Measurements from ENCODE around the gene CEP152.

The CEP152 gene

GRCh38 chr15:48806151-48806550, 4.7 kb downstream of the CEP152 start:
- DNase-seq (ENCODE audit: low read depth) = no peak
- TF ChIP-seq, protein P1, sequence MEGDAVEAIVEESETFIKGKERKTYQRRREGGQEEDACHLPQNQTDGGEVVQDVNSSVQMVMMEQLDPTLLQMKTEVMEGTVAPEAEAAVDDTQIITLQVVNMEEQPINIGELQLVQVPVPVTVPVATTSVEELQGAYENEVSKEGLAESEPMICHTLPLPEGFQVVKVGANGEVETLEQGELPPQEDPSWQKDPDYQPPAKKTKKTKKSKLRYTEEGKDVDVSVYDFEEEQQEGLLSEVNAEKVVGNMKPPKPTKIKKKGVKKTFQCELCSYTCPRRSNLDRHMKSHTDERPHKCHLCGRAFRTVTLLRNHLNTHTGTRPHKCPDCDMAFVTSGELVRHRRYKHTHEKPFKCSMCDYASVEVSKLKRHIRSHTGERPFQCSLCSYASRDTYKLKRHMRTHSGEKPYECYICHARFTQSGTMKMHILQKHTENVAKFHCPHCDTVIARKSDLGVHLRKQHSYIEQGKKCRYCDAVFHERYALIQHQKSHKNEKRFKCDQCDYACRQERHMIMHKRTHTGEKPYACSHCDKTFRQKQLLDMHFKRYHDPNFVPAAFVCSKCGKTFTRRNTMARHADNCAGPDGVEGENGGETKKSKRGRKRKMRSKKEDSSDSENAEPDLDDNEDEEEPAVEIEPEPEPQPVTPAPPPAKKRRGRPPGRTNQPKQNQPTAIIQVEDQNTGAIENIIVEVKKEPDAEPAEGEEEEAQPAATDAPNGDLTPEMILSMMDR (IDR thresholded peaks at IDR 0.05; ENCODE audit: low read depth, low read length, missing control alignments) = no peak
- no peak overlapping the region for H3K4me3 ChIP-seq (ENCODE audit: low read depth, low read length)

- no peak for DNase-seq (ENCODE audit: low read depth)
- H3K4me3 ChIP-seq (ENCODE audit: low read depth, low read length) = no peak overlapping the region
- TF ChIP-seq, protein P1 (IDR thresholded peaks at IDR 0.05; ENCODE audit: low read depth, low read length, missing control alignments) = no peak
These were observed 5.3 kb downstream of the CEP152 start for GRCh38 chr15:48805591-48805990.

GRCh38 chr15:48803877-48804276, 7.0 kb downstream of the CEP152 start:
- no peak overlapping the region for H3K4me3 ChIP-seq (ENCODE audit: low read depth, low read length)
- DNase-seq (ENCODE audit: low read depth) = no peak
- TF ChIP-seq, protein P1 (IDR thresholded peaks at IDR 0.05; ENCODE audit: low read depth, low read length, missing control alignments) = no peak

- TF ChIP-seq, protein P1 (IDR thresholded peaks at IDR 0.05; ENCODE audit: low read depth, low read length, missing control alignments) = no peak
- DNase-seq (ENCODE audit: low read depth) = no peak
- H3K4me3 ChIP-seq (ENCODE audit: low read depth, low read length) = no peak overlapping the region
These were observed 8.0 kb downstream of the CEP152 start for GRCh38 chr15:48802867-48803266.

- no peak for DNase-seq (ENCODE audit: low read depth)
- TF ChIP-seq, protein P1 (IDR thresholded peaks at IDR 0.05; ENCODE audit: low read depth, low read length, missing control alignments) = no peak
- H3K4me3 ChIP-seq (ENCODE audit: low read depth, low read length) = no peak overlapping the region
These were observed 8.6 kb downstream of the CEP152 start for GRCh38 chr15:48802257-48802656.

GRCh38 chr15:48800811-48801455, 9.9 kb downstream of the CEP152 start:
- TF ChIP-seq, protein P1 (IDR thresholded peaks at IDR 0.05; ENCODE audit: low read depth, low read length, missing control alignments) = peak; percentile 23
- no peak overlapping the region for H3K4me3 ChIP-seq (ENCODE audit: low read depth, low read length)
- DNase-seq (ENCODE audit: low read depth) = no peak

DNA sequence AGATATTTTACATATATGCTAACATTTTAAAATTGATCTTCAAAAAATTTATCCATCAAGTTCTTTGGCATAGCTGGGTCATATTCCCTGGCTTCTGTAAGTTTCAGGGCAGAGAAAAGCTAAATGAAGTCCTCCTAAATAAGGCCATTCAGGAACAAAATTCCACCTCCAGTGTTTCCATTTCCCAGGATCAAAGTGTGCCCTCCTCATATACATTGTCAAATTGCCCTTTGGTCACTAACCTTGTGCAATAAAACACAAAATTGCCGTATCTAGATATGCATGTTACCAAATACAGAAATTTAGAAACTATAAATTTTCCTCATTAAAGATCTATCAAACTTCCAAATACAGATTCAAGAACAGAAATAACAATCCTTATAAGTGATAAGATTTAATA, 10.6 kb downstream of the CEP152 start:
- DNase-seq (ENCODE audit: low read depth) = no peak
- no peak overlapping the region for H3K4me3 ChIP-seq (ENCODE audit: low read depth, low read length)
- TF ChIP-seq, protein P1 (IDR thresholded peaks at IDR 0.05; ENCODE audit: low read depth, low read length, missing control alignments) = no peak

Data from GM12864 (cell line).